ENCODE results near the gene PTPRD.

Gene PTPRD

DNA sequence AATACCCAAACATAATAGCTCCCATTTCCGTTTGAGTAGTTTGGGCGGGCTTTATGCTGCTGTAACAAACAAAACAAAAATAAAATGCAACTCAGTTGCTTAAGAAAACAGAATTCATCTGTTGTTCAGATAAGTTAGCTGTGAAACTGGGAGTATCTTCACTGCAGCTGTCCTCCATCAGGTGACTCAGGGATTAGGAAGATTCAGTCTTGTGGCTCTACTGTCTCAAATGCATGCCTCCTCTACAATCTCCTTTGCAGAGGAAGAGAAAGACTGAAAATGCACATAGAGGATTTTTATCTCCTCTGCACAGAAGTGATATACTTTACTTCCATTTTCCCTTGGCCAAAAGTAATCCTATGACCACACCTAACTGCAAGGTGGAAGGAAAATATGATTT lies 883.7 kb downstream of the PTPRD start:
- no peak for TF ChIP-seq CTCF (IDR thresholded peaks at IDR 0.05; ENCODE audit: low read depth, low read length)
- H3K4me3 ChIP-seq (ENCODE audit: low read depth, low read length): no peak overlapping the region

GRCh38 chr9:9719373-9720112 lies 893.3 kb downstream of the PTPRD start:
- H3K4me3 ChIP-seq (ENCODE audit: low read depth, low read length): no peak overlapping the region
- no peak for TF ChIP-seq CTCF (IDR thresholded peaks at IDR 0.05; ENCODE audit: low read depth, low read length)

GRCh38 chr9:9718691-9719090 lies 894.1 kb downstream of the PTPRD start:
- no peak for TF ChIP-seq CTCF (IDR thresholded peaks at IDR 0.05; ENCODE audit: low read depth, low read length)
- H3K4me3 ChIP-seq (ENCODE audit: low read depth, low read length): no peak overlapping the region

DNA sequence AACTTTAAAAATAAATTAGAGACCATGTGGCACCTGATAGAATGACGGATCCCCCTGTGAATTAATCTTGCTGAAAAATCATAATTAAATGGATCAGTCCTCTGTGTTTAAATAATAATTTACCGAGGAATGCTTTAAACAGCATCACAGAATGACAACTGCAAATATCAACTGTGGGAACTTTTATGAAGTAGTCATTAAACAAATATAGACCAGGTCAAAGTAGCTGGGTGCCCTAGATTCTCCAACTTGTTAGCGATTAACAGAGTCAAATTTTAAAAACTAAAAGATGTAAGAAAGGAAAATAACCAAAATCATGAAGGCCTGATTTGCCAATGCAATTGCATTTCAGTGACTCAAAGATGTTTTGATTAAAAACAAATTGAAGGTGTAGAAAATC lies 933.4 kb downstream of the PTPRD start:
- H3K4me3 ChIP-seq (ENCODE audit: low read depth, low read length): no peak overlapping the region
- TF ChIP-seq CTCF (IDR thresholded peaks at IDR 0.05; ENCODE audit: low read depth, low read length): no peak

DNA sequence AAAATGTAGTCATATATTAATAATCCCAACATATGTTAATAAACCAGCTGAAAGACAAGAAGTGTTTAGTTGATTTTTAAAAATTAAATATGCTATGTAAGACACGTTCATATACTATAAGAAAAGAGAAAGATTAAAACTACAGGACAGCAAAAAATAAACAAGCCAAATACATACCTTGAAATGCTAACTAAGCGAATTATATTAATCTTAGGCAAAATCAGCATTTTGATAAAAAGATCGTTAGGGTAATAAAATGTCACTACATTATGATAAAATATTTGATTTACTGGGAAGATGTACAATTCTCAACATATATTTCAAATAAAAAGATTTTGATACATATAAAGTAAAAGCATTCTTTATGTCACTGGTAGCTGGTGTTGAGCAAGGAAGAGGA lies 938.3 kb downstream of the PTPRD start:
- no peak for TF ChIP-seq CTCF (IDR thresholded peaks at IDR 0.05; ENCODE audit: low read depth, low read length)
- no peak overlapping the region for H3K4me3 ChIP-seq (ENCODE audit: low read depth, low read length)

DNA sequence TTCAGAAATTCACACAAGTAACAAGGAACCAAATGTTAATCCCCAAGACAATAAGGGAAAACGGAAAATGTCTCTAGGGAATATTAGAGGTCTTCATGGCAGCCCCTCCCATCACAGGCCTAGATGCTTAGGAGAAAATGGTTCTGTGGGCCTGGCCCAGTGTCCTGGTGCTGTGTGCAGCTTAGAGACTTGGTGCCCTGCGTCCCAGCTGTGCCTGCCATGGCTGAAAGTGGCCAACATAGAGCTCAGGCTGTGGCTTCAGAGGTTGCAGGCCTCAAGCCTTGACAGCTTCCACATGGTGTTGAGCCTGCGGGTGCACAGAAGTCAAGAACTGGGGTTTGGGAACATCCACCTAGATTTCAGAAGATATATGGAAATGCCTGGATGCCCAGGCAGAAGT lies 942.3 kb downstream of the PTPRD start:
- no peak overlapping the region for H3K4me3 ChIP-seq (ENCODE audit: low read depth, low read length)
- no peak for TF ChIP-seq CTCF (IDR thresholded peaks at IDR 0.05; ENCODE audit: low read depth, low read length)

GRCh38 chr9:9645006-9645405 lies 967.8 kb downstream of the PTPRD start:
- H3K4me3 ChIP-seq (ENCODE audit: low read depth, low read length): no peak overlapping the region
- TF ChIP-seq CTCF (IDR thresholded peaks at IDR 0.05; ENCODE audit: low read depth, low read length): no peak
